GM12891 (cell line): ENCODE data around the gene DPPA3.
"Not testable (repeated sequence)": the region's sequence is repeated elsewhere in the genome, so short reads cannot be mapped to it uniquely, and the experiment has no call there.

ENCODE experiments used
- DNase-seq: peaks from one replicate; pipeline ENCODE4 v3.0.0; 2011; ENCODE audit warnings: low spot score; ENCODE audit not compliant: insufficient read length
- FAIRE-seq: peaks from 2 replicates; lab custom pipeline; 2011; peaks lifted over from hg19 to GRCh38; lab: Jason Lieb, UNC
- PAX5 ChIP-seq: IDR thresholded peaks from 2 replicates; pipeline ENCODE4 v1.6.1; 2011; ENCODE audit warnings: low read length, moderate library complexity, mild to moderate bottlenecking; ENCODE audit not compliant: insufficient read depth, severe bottlenecking
- POLR2A ChIP-seq: IDR thresholded peaks from 2 replicates; pipeline ENCODE4 v1.6.1; 2011; ENCODE audit warnings: low read depth, low read length, control low read depth
- POLR2AphosphoS5 ChIP-seq: IDR thresholded peaks from 2 replicates; pipeline ENCODE4 v1.6.1; 2011; ENCODE audit warnings: low read depth, low read length, control low read depth
- POU2F2 ChIP-seq: IDR thresholded peaks from 2 replicates; pipeline ENCODE4 v1.6.1; 2011; ENCODE audit warnings: low read depth, mild to moderate bottlenecking, control low read depth, low read length, moderate library complexity
- SPI1 ChIP-seq: IDR thresholded peaks from 2 replicates; pipeline ENCODE4 v1.6.1; 2011; ENCODE audit warnings: low read depth, low read length, control low read depth
- TAF1 ChIP-seq: IDR thresholded peaks from 2 replicates; pipeline ENCODE4 v1.6.1; 2011; ENCODE audit warnings: low read depth, low read length, control low read depth

Gene DPPA3

DNA sequence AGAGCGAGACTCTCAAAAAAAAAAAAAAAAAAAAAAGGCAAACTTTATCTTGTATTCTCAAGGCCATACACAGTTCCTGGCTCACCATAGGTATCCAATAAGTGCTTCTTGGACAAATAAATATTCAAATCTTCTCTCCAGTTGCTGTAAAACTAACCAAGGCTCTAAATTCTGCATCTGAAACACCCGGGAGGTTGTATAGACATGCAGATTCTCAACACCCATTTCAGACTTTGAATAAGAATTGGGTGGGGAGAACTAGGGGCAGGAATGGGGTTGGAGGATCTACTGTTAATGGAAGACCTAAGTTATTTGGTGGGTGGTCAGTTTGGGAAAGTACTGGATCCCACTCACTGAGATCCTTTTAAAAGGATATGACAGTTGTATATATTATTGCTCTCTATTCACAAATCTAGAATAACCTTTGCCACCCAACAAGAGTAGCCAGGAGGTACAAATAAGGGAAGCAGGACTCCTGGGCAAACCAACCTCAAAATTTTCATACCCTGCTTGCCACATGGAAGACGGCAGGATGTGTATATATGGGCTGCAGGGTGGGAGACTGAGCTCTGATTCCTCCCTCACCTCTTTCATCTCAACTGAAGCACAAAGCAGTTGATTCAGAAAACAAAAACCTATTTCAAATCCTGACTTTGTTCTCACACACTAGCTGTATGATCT, 16.5 kb upstream of the DPPA3 start:
- FAIRE-seq: no peak
- no peak for DNase-seq
- TF ChIP-seq POLR2AphosphoS5 (no peak), POU2F2 (no peak), TAF1 (no peak), PAX5 (no peak), POLR2A (no peak), SPI1 (no peak)

DNA sequence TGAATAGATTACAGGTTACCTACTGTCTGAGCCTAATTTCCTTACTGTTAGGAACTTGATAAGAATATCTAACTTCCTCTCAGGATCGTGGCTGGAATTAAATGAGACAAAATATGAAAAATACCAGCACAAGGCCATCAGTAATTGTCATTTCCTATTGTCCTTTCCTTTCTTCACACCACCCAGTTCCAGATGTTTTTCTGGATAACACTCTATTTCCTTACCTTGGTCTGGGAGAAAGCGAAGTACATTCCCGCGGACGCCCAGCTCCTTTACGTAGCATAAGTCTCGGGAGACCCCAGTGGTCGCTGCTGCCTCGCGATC, 16.0 kb upstream of the DPPA3 start:
- TF ChIP-seq PAX5 (no peak), POU2F2 (no peak), POLR2A (no peak), SPI1 (no peak), POLR2AphosphoS5 (no peak), TAF1 (no peak)
- DNase-seq (no peak), FAIRE-seq (no peak)

DNA sequence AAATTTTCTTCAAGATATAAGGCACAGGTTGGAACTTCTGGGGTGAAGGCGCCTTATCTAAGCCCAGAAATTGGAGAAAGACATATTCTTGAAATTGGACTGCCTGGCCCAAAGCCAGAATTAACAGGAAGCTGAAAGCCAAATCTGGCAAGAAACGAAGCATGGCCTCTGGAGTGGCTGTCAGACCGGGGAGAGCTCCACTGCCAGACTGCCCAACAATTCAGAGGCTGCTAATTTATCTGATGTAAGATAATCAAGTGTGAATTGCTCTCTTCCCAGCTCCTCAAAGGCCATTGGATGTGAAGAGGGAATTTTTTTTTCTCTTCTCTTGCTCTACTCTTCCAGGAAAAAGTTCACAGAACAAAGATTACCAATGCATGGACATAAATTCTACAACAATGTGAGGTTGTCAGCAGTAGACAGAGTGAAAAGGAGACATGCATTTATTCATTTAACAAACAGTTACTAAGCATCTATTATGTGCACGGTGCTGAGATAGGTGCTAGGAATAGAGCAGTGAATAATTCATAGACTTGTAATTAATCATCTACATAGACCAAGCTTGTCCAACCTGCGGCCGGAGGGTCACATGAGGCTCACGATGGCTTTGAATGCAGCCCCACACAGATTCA, 15.6 kb upstream of the DPPA3 start, which contains the start of gene GDF3:
Gene GDF3, minus strand, starts transcription at position 210 of the 632 bp plus-strand sequence. Its CDS starts 47 bp downstream, at position 163.
- no peak for TF ChIP-seq POU2F2
- no peak for TF ChIP-seq POLR2A
- TF ChIP-seq TAF1: no peak
- no peak for TF ChIP-seq SPI1
- TF ChIP-seq PAX5: no peak
- TF ChIP-seq POLR2AphosphoS5: no peak
- DNase-seq (no peak), FAIRE-seq (no peak)

DNA sequence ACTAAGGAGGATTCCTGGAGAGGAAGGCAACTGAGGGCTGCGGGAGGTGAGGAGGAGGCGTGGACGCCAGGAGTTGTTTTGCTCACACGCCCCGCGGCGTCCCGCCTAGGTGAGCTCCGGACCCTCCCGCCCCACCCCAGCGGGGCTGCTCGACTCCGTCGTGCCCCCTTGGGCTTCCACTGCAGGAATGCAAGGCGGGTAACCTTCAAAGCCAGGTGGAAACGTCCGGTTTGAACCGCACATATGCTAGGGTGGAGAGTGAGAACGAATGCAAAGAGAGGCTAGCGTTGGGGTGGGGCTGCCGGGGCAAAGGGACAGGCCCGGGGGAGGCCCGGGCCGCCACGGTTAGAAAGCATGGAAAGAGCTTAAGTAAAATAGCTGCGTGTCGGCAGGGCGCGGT, 5.4 kb upstream of the DPPA3 start:
- DNase-seq: no peak
- no peak for FAIRE-seq
- TF ChIP-seq TAF1: no peak
- no peak for TF ChIP-seq POU2F2
- no peak for TF ChIP-seq SPI1

DNA sequence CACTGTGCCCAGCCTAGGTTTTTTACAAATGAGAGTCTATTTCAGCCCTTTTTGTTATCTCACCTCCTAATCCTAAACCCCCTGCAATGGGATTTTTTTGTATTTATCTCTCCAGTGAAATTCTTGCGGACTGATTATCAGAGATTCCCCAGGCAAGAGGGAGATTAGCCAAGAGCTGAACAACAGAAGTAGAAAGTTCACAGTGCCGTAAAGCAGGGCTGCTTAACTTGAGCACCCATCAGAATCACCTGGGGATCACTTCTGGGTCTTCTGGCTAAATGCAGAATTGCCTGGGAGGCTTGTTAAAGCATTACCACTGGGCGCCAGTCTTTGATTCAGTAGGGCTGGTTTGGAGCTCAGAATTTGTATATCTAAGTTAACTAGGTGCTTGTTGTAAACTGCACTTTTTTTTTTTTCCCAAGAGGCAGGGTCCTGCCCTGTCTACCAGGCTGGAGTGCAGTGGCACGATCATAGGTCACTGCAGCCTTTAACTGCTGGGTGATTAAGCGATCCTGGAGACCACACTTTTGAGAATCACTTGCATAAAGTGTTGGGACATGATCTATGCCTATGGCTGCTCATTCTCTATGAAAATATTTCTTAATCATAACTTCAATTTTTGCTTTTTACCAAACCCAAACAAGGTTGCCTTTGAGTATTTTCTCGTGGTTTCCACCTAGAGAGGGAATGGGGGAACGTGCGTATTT, 1.1 kb upstream of the DPPA3 start:
- FAIRE-seq (no peak), DNase-seq (no peak)
- TF ChIP-seq TAF1 (no peak), POU2F2 (no peak), POLR2AphosphoS5 (no peak), SPI1 (no peak), POLR2A (no peak), PAX5 (no peak)

DNA sequence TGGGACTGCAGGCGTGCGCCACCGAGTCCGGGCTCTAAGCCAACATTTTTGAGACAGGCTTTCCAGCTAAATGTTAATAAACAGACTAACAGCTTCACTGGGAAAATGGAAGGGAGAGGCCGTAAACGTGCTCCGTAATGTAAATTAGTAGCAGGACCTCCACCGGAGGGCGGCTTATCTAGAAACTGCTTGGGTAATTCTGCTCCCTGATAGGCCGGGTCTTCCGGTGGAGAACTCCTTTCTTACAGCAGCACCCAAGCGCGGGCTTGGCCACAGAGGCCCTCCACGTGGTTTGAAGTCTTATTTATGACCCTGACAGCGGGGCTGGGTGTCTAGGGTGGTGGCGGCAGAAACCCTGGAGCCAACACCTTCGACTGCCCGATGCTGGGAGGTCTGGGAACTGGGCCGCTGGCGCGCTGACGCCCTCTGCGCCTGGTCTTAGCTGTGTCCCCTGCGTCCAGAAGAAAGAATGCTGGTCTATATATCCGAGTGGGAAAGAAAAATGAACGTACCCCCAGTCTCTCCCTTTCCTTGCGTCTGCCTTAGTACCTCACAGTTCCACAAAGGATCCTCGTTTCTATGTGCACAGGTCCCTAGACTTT, 1.7 kb downstream of the DPPA3 start:
- no peak for FAIRE-seq
- no peak for TF ChIP-seq PAX5
- TF ChIP-seq POLR2AphosphoS5: no peak
- TF ChIP-seq SPI1: no peak
- TF ChIP-seq POLR2A: no peak
- no peak for TF ChIP-seq TAF1
- no peak for TF ChIP-seq POU2F2

DNA sequence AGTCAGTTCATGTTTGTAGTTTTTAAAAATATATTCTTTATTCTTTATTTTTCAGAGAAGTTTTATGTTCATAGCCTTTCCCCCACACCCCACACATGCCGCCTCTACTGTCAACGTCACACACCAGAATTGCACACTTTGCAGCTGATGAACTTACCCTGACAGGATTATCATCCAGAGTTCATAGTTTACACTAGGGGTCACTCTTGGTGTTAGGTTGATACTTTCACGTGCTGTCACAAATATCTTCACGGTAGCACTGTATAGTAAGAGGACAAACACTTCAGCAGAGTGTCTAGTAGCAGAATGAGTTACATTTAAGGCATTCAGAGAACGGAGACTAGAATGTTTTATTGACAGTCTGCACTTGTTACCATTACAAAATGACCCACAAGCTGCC, 5.1 kb downstream of the DPPA3 start:
- peak; percentile 77 for FAIRE-seq
- TF ChIP-seq PAX5 (no peak), POLR2A (no peak), TAF1 (no peak), POLR2AphosphoS5 (no peak), POU2F2 (no peak), SPI1 (no peak)
- DNase-seq: no peak

More for the DNA sequence above, 1.7 kb downstream of the DPPA3 start:
- DNase-seq: no peak

DNA sequence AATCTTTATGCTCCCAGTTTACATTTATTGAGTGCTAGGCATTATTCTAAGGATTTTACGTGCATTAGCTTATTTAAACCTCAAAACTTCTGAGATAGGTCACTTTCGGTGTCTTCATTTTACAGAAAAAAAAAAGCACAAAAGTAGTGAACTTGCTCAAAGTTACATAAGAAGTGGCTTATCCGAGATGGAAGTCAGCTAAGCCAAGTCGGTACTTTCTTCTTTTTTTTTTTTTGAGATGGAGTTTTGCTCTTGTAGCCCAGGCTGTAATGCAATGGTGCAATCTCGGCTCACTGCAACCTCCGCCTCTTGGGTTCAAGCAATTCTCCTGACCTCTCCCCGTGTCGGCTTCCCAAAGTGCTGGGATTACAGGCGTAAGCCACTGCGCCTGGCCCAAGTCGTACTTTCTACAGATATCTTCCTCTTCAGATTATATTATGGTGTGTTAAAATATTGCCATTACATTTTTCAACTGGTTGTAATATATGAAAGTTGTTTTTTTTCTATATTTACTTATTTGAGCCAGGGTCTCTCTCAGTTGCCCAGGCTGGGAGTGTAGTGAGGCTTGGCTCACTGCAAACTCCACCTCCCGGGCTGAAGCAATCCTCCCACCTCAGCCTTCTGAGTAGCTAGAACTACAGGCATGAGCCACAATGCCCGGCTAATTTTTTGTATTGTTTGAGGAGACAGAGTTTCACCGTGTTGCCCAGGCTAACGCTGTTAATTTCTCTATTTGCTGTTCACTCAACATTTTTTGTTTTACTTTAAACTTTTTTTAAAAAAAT, 8.9 kb downstream of the DPPA3 start:
- DNase-seq (no peak), FAIRE-seq (no peak)
- TF ChIP-seq POLR2AphosphoS5 (no peak), SPI1 (no peak), TAF1 (no peak), POLR2A (no peak), PAX5 (no peak), POU2F2 (no peak)

DNA sequence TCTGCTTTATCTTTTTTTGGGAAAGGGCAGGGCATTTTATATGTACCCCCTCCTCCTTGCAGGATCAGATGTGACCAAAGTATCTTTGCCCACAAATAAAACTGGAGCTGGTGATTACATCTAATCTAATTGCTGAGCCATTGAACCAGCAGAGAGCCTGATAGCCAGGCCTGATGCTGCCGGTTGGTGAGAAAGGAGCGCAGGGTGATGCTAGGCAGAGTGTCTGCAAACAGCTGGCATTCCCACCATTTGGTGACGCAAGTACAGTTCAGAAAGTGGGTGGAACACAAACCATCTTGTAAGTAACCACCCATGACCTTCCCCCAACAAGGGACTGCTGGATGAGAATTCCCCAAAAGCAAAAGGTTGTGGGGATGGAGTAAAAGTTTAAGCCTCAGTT, 12.7 kb downstream of the DPPA3 start:
- FAIRE-seq (no peak), DNase-seq (no peak)
- TF ChIP-seq TAF1 (no peak), POLR2AphosphoS5 (no peak), PAX5 (no peak), POU2F2 (no peak), POLR2A (no peak), SPI1 (no peak)

DNA sequence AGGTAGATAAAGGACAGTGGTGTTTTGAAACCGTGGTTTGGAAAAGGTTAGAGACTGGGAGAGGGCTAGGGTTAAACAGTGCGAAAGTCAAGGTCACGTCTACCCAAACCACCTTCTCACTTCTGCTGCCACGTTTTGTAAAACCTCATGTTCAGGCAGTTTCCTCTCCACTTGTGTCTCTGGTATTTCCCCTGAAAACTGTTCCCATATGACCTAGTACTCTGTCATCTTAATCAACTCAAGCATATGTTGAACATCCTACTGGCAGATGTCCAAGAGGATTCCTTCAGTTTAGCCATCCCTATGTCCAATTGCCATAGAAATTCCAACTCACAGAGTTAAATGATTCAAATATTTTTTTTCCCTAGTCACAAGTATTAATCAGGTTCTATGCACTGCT, 18.5 kb downstream of the DPPA3 start:
- DNase-seq: no peak
- no peak for FAIRE-seq

DNA sequence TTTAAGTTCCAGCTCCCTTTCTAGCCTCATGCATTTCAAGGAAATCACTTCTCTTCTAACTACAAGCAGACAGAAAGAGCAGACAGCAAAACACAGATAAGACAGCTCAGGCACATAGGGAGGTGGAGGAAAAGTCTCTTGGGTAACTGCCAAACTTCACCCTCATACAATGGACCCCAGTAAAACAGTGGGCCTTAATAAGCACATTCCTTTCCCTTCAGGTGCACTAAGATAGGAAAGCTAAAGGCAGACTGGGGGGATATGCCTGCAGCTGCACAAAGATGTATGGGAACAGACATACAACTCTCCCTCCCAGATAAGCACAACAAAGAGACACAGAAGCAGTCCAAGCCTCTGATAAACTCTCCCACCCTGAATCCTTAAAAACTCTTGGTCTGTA, 19.8 kb downstream of the DPPA3 start:
- not testable (repeated sequence) for FAIRE-seq, DNase-seq

More for the DNA sequence above, 18.5 kb downstream of the DPPA3 start:
- TF ChIP-seq POU2F2: no peak
- TF ChIP-seq POLR2AphosphoS5: no peak
- no peak for TF ChIP-seq POLR2A
- no peak for TF ChIP-seq PAX5
- no peak for TF ChIP-seq SPI1
- no peak for TF ChIP-seq TAF1
